Measurements from ENCODE around the gene LHFPL6.

The LHFPL6 gene

DNA sequence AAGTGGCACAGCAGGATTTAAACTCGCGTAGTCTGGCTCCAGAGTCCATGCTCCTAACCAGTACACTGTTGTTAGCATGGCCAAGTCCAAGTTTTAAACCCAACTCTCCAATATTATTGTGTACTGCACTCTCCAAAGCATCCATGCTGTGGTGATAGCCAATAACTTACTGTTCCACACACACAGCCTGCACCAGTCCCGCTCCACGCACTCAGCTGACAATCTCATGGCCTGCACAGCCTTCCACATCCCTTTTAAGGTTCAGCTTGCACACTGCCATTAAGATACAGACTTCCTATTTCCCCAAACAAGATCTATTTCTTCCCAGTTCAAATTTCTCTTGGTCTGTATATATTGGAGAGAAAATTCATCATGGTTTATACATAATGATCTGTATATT lies 80.7 kb downstream of the LHFPL6 start:
- DNase-seq (ENCODE audit: insufficient read length, low spot score) (no peak), FAIRE-seq (no peak)

DNA sequence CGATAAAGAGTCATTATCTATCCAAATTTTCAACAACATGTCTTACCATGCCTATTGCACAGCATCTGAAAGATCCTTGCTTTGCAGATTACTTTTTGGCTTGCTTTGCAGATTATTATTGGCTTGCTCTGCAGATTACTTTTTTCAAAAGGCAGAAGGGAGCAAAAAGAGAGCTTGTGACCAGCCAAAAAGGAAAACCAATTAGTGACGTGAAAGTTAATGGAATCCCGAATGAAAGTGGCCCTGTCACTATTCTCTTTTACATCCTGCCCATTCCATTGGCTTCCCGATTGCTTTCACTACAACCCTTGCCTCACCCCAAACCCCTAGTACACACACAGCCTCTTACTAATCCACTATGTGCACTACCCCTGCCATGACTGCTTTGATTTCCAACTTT lies 81.3 kb downstream of the LHFPL6 start:
- FAIRE-seq (no peak), DNase-seq (ENCODE audit: insufficient read length, low spot score) (no peak)

DNA sequence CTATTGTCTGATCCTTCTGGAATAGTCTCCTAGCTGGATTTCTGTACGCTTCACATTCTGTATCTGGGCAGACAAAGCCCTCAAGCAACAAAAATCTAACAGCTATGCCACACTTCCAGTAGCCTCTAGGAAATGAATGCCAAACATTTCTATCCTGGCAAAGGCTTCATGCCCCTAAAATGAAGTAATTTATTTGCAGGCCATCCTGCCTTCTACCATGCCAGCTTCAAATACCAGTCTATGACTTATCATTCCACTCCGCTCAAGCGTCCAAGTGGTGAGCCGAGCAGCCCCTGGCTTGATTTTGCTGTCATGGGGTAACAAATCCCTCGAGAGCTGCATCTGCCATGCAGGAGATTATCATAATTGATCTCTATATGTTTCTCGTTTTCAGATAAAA lies 86.9 kb downstream of the LHFPL6 start:
- no peak for DNase-seq (ENCODE audit: insufficient read length, low spot score)

DNA sequence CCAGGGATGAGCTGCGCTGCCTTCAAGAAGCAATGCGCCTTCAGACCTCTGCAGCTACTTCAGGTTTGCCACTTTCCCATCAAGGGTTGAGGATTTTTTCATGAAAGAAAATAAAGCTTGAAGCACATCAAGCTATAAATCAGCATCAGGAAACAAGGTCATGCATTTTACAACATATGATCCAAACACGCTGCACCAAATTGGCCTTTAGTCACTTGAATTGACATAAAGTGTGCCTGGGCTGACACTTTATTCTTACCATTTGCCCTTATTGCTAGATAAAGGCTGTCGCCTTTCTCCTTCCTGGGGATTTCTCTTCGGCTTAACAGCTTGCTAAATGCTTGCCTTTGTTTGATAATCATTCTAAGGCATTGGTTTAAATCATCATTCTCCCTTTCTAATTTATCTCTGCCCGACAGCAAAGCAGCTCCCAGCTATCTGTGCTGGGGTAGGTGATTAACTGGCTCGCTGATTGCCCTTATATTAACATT lies 87.7 kb downstream of the LHFPL6 start:
- DNase-seq (ENCODE audit: insufficient read length, low spot score) (no peak), FAIRE-seq (no peak)

More for the DNA sequence above, 86.9 kb downstream of the LHFPL6 start:
- FAIRE-seq, result no peak

DNA sequence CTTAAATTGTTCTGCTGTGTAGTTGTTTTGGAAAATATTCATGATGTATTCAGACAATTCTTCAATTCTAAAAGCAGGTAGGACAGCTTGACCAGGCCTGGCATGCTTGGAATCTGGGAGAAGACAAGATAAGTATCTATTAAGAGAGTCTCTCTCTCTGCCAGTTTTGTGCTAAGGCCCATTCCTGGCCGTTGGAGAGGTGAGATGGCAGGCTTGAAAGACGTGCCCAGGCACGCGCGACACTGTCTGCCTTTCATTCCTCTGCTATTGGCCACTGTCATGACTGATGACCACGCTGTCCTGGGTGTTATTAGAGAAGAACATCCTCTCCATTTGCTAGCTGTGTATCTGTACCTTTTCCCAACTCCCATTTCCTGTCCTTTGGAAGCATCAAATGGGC lies 90.3 kb downstream of the LHFPL6 start:
- FAIRE-seq, result no peak
- DNase-seq (ENCODE audit: insufficient read length, low spot score), result no peak

DNA sequence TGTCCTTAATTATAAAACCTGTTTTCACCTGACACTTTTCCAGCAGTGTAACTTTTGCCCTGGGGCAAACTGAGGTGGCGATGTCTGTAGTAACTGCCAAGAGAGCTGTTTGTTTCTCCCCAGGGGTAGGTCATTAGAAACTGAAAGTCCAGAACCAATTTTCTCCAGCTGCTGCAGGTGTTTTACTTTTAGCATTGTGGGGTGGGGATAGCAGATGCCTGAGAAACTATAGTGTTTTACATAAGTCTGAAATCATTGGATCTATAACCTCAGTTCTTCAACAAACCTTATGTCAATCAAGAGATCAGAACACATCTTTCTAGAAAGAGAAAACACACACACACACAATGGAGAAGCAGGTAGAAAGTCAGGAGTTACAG lies 92.7 kb downstream of the LHFPL6 start:
- no peak for FAIRE-seq
- no peak for DNase-seq (ENCODE audit: insufficient read length, low spot score)

DNA sequence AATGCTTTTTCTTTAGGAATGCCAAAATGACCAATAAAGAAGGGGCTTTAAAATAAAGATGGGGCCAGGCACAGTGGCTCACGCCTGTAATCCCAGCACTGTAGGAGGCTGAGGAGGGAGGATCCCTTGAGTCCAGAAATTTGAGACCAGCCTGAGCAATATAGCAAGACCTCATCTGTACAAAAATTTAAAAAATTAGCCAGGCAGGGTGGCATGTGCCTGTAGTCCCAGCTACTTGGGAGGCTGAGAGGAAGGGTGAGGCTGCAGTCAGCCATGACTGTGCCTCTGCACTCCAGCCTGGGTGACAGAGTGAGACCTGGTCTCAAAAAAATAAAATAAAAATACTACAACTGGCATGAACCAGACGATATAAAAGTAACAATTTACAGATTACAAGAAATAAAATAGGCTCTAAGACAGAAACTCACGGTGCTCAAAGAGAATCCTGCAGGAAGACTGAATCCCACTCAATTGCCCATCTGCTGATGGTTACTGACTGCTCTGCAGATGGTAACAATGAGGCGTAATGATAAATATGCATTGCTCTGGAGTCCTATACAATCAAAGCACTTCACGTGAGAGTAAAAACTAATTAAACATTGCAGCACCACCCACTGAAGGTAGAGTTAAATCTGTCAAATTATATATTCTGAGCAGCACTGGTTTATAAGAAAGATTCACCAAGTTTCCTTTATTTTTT lies 93.2 kb downstream of the LHFPL6 start:
- FAIRE-seq (no peak), DNase-seq (ENCODE audit: insufficient read length, low spot score) (no peak)

DNA sequence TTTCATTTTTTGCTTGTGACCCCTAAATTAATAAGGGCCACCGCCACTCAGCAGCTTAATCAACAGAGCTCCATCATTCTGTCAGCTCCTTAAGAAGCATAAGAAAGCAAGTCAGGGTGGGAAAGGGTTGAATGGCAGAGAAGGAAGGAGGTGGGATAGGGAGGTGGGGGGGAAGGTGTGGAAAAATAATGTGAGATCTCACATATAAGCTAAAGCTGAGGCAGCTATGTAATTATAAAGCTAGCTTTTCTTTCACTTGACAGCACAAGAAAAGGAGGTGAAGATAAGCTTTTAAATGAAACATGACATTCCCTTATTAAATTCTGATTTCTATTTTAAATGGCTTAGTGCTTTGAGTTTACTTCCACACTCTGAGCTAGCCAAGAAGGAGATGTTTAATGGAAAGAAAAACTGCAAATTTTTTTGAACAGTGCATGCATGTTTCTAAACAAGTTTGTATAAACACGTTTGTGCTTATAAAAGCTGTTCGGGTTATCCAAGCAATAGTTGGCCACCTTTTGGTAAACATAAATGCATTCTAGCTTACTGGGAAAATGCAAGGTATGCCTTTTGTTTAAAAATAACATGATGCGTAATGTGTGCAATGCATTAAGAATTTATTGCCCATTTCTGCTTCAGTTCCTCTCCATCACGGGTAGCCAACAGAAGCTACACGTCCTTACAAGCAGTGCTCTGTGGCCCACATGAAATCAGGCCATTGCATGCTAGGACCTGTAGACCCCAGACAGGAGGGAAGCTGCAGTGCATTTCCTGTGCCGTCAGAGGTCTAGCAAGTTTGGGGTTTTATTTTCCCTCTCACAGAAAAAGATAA lies 96.2 kb downstream of the LHFPL6 start:
- FAIRE-seq (no peak), DNase-seq (ENCODE audit: insufficient read length, low spot score) (no peak)

DNA sequence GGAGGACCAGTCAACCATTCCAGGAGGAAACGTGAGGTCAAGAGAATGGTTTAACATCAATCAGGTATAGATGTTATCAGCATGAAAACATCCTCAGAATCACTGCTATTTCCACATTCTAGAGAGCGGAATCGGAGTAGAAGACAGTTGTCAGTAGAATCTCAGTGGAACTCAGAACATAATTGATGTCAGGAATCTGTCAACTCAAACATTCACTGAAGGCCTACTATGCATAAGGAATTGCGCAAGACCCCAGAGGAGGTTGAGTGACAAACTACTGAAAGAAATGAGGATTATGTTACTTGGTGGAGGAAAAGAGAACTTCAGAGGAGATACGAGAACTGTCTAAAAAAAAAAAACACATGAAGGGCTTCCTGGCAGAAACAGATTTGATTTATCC lies 97.8 kb downstream of the LHFPL6 start:
- DNase-seq (ENCODE audit: insufficient read length, low spot score), result no peak
- no peak for FAIRE-seq

DNA sequence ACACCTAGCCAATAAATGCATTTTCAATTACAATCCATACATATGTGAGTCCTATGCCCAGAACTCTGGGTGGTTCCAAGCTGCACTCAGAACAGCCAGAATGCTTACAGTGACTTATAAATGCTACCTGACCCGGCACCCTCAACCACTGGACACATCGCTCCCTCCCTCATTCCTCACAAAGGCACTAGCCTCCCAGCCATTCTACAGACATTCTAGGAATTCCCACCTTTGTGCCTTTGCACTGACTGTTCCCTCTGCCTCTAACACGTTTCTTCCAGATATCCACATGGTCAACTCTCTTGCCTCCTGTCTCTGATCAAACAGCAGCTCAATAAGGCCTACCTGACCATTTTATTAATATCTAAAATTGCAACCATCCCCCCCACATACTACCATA lies 99.9 kb downstream of the LHFPL6 start:
- no peak for FAIRE-seq

DNA sequence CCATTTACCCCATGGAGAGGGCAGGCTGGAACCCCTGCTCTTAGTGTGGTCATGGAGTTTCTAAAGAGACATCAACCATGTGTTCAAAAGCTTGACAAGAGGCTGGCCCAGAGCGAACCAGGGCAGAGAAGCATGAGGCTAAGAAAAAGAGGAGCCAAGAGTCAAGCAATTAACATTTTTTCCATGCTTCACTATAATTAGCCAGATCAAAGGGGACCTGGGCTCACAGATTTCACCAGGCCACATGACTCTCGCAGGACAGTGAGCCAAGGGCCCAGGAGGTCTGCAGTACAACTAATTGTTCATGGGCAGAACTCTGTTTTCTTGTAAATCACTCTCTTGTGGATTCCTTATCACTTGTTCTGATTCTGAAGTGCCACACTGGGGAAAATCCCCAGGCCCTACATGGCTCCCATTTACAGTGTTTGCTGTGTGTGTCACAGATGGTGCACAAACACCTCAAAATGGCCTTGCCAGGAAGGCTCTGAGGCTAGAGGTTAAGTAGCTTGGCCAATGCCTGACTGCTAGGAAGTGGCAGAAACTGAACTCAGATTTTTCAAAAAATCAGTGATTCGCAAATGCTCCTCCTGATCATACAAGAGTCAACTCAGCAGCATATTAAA lies 101.2 kb downstream of the LHFPL6 start:
- FAIRE-seq, result no peak

More for the DNA sequence above, 99.9 kb downstream of the LHFPL6 start:
- DNase-seq (ENCODE audit: insufficient read length, low spot score), result no peak

DNA sequence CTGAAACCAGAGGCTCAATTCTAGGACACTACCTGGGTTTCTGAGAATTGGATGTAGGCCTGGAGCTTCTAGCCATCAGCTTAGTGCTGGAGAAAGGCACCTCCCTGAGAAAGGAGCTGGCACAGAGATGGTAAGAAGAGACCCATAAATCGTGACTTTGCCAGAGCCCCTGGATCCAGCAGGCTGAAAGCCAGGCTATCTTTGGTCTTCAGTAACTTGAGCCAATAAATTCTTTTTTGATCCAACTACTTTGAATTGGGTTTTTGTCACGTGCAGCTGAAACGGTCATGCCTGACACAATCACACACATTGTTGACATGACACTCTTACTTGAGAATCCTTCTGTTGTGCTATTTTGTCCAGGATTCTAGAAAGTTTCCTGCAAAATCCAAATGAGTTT lies 103.4 kb downstream of the LHFPL6 start:
- DNase-seq (ENCODE audit: insufficient read length, low spot score) (no peak), FAIRE-seq (no peak)

More for the DNA sequence above, 101.2 kb downstream of the LHFPL6 start:
- DNase-seq (ENCODE audit: insufficient read length, low spot score), result no peak

DNA sequence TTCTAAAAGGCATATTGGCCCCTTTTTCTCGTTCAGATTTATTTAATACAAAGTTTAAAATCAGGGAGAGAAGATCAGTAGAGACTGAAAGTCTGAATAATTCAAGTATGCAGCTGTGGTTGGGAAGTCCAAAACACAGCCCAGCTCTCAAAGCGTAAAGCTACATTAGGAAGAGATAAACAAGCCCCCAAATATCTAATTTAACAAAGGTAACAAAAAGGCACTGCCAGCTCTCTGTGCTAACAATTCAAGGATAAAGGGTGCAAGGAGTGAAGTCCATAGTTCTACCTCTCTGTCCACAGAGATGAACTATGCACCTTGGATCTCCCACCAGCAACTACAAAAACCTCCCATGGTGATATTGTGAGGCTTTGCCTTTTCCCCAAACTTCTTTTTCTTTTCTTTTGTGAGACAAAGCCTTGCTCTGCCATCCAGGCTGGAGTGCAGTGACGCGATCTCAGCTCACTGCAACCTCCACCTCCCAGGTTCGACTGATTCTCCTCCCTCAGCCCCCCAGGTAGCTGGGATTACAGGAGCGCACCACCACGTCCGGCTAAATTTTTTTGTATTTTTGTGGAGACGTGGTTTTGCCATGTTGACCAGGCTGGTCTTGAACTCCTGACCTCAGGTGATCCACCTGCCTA lies 104.4 kb downstream of the LHFPL6 start:
- DNase-seq (ENCODE audit: insufficient read length, low spot score) (no peak), FAIRE-seq (no peak)

DNA sequence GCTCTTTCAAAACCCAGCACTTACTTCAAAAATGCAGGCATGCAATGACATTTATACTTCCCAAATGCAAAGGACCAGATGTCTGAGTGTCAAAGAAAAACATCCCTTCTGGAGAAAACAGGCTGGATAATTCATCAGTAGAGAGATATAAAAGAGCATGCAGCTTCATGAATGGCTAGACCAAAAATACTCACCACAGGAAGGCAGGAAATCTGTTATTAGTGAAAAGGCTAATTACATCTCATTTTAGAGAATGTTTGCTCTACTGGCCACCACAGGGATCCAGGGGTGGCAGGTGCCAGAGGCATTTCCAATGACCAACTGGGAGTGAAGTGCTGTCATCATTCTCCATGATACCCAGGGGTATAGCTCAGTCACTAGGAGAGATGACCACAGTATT lies 106.5 kb downstream of the LHFPL6 start:
- DNase-seq (ENCODE audit: insufficient read length, low spot score) (no peak), FAIRE-seq (no peak)

DNA sequence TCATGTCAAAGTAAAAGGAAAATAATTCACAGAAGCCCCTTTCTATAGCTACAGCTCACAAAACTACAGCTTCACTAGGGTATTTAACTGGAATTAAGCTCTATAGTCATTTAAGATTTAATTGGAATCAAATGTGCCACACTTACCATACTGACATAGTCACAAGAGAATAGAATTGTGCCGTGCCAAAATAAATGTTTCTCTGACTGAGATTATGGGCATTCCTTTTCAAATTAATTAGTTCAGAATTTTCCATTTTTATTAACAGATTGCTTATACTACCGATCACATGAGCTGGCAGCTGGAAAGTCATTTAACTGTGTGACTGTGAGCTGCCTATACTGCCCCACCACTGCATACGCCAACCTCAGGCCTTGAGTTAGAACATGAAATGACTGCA lies 108.4 kb downstream of the LHFPL6 start:
- no peak for DNase-seq (ENCODE audit: insufficient read length, low spot score)
- FAIRE-seq, result no peak

DNA sequence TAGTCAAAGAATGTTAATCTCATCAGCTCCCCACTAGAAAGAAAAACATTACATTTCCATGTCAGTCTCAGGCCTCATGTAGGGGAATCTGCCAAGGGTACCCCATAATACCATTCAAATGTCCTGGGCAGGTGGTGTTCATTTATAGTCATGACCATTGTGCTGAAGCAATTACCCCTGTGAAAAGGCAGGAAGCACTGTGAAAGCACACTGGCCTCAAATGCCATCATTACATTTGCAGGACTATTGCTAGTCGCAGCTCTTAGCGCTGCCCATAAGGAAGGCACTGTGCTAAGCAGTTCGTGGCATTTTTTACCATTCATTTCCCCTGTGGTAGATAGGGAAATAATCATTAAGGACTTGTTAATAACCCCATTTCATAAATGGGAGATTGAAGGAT lies 109.0 kb downstream of the LHFPL6 start:
- FAIRE-seq (no peak), DNase-seq (ENCODE audit: insufficient read length, low spot score) (no peak)

DNA sequence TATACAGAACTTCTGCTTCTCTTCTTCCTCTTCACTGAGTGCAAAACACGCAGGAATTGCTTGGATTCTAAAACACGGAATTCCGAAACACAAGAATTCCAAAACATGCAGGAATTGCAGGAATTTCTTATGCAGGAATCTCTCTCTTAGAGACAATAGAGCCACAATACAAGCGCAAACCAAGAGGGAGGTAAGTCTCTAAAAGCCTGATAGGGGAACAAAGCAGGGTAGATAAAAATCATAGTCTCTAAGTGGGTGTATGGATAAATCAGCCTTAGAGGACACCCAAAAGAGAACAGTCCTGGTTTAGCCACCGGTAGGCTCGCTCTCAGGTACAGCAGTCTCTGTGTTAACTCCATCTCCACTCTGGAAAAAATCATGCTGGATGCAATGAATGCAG lies 112.9 kb downstream of the LHFPL6 start:
- no peak for FAIRE-seq
- no peak for DNase-seq (ENCODE audit: insufficient read length, low spot score)

DNA sequence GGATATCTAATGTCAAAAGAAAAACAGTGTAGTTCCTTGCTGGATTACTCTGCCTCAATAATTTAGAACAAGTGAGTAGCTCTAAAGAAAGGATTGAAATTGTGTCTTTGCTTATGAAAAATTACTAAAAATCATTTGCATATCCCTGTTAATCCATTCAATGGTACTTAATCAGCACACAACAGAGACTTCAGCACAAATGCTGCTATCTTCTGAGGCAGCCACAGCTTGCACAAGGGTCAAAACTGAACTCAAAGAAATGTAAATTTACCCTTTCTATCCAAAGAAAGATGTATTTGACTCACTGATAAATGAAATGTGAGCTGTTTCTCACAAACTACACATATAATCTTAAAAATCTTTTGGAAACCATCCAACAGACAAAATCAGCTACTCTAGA lies 116.2 kb downstream of the LHFPL6 start:
- no peak for FAIRE-seq
- no peak for DNase-seq (ENCODE audit: insufficient read length, low spot score)

DNA sequence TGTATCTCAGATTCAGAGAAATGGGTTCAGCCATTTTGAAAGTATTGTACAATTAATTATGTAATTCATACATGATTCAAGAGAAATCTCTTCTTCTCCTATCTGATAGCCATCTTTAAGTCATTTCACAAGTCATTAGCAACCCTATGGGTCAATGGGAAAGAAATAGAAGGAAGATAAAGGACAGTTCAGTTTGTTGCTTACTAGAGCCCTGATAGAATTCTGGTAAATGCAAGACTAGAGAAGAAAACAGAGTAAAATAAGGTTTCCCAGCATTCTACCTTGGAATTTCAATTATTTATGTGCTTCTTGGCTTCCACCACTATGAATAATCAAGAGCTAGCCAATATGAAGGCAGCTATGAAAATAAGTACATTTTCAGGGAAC lies 117.7 kb downstream of the LHFPL6 start:
- FAIRE-seq (no peak), DNase-seq (ENCODE audit: insufficient read length, low spot score) (no peak)

DNA sequence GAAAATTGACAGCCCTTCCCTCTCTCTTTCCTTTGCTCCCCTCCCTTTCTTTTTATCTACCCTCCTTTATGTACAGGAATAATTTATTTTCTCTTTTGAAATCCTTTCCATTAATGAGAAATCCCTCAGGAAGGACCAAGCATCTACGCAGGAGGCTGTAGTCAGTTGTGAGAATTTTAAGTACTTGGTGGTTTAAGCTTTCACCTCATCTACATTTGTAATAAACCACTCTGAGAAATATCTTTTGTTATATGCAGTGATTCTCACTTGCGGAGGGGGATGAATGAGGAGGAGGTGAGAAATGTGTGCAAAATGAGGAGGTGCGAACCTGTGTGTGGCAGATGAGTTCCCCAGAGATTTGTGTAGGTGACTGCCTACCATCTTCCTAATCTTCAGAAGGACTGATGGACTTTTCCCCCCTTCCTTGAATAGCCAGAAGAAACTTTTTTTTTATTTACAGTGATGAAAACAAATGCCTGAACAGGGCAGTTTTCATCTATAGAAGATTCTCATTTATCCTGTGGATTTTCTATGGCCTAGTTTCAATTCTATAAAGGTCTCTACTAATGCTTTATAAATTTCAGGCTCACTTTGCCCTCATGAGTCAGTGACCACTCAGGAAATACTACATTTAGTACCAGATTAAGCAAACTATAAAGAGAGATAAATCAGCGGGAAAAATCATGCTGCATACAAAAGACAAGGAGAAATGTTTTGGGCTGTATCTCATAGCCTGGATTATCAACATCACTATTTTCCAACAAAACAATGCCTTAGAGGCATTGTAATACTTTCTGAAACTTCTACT lies 118.3 kb downstream of the LHFPL6 start:
- DNase-seq (ENCODE audit: insufficient read length, low spot score) (no peak), FAIRE-seq (no peak)

Data from HTR-8/SVneo (cell line).